Measurements from ENCODE around the gene DIABLO. TPM values are rescaled to one million over a fixed set of nuclear protein-coding genes. Genes with fewer than 3 reads are reported as not detected.

The DIABLO gene
- total RNA-seq, 1 donor from 2014 or later, result 78.5 TPM

DNA sequence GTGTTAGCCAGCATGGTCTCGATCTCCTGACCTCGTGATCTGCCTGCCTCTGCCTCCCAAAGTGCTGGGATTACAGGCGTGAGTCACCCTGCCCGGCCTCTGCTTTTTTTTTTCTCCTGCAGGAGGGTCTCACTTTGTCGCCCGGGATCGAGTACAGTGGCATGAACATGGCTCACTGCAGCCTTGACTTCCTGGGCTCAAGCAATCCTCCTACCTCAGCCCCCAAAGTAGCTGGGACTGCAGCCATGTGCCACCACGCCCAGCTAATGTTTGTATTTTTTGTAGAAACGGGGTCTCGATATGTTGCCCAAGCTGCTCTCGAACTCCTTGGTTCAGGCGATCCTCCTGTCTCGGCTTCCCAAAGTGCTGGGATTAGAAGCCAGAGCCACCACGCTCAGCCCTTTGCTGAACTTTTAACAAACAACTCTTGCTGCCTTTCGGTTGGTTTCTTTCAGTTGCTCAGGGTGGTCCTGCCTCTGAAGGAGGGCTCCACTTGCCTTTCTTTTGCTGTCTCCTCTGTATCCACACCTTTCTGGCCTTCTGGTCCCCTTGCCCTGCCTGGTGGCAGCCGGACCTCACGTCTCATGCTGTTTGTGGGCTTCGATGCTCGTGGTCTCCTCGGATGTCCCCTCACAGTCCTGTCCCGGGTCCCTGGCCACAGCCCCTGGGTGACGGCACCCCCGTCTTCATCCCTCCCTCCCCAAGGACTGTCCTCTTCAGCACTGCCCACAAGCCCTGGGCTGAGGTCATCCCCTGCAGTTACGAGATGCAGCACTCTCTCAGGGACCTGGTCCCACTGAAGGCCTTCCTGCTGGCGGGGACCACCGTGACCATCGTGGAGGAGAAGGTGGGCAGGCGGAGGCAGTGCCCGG, 26.1 kb downstream of the DIABLO start:
- no peak for DNase-seq (ENCODE audit: low read depth, low spot score)
- Mint-ChIP-seq H3K27me3 (ENCODE audit: low read depth) (peaks cover 48% of the 10 kb centered on the region), H3K4me3 (no peak overlapping the region), H3K27ac (ENCODE audit: unreplicated experiment) (no peak overlapping the region), H3K36me3 (ENCODE audit: low read depth) (no peaks in the 10 kb centered on the region), H3K9me3 (peaks cover 7% of the 10 kb centered on the region), H3K4me1 (peaks cover 10% of the 10 kb centered on the region)
- TF ChIP-seq CTCF (conservative IDR thresholded peaks at IDR 0.05), result no peak

DNA sequence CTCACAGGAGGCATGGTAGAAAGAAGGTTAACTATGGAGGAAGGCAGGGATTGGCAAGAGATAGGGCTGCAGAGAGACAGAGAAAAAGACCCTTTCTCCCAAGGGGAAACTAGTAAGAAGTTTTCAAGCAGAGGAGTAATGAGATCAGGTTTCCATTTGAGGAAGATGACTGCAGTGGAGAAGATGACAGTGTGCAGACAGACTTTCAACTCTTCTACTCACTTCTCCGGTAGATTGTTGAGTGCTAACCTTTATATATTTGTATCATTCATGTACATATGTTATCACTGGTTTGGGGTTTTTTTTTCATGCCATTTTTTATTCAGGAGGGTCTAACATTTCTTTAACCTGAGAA, 28.3 kb downstream of the DIABLO start:
- H3K4me3 Mint-ChIP-seq, result no peak overlapping the region
- no peak for DNase-seq (ENCODE audit: low read depth, low spot score)
- TF ChIP-seq CTCF (conservative IDR thresholded peaks at IDR 0.05), result no peak
- no peaks in the 10 kb centered on the region for H3K36me3 Mint-ChIP-seq (ENCODE audit: low read depth)
- H3K4me1 Mint-ChIP-seq, result peaks cover 7% of the 10 kb centered on the region
- H3K9me3 Mint-ChIP-seq, result peaks cover 8% of the 10 kb centered on the region
- H3K27me3 Mint-ChIP-seq (ENCODE audit: low read depth), result peaks cover 36% of the 10 kb centered on the region
- H3K27ac Mint-ChIP-seq (ENCODE audit: unreplicated experiment), result no peak overlapping the region

- H3K27me3 Mint-ChIP-seq (ENCODE audit: low read depth), result peaks cover 20% of the 10 kb centered on the region
- no peaks in the 10 kb centered on the region for H3K36me3 Mint-ChIP-seq (ENCODE audit: low read depth)
- TF ChIP-seq CTCF (conservative IDR thresholded peaks at IDR 0.05), result no peak
- H3K4me3 Mint-ChIP-seq, result no peak overlapping the region
- H3K27ac Mint-ChIP-seq (ENCODE audit: unreplicated experiment), result no peak overlapping the region
- DNase-seq (ENCODE audit: low read depth, low spot score), result no peak
- H3K4me1 Mint-ChIP-seq, result peaks cover 8% of the 10 kb centered on the region
- peaks cover 8% of the 10 kb centered on the region for H3K9me3 Mint-ChIP-seq
These were observed 30.4 kb downstream of the DIABLO start for GRCh38 chr12:122195405-122195804.

DNA sequence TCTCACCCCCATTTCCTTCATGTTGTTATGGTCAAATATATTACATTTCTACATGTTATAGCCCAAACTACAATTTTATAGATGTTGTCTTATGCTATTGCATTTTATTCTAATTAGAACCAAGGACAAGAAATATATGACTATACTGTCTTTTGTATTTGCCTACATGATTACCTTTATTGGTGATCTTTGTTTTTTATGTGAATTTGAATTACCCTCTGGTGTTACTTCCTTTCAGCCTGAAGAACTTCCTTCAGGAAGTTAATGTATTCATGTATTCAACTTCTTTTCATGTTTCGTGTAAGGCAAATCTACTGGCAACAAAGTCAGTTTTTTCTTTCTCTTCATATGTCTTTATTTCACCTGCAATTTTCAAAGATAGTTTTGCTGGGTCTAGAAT, 31.0 kb downstream of the DIABLO start:
- H3K27me3 Mint-ChIP-seq (ENCODE audit: low read depth), result peaks cover 16% of the 10 kb centered on the region
- peaks cover 8% of the 10 kb centered on the region for H3K9me3 Mint-ChIP-seq
- no peak for DNase-seq (ENCODE audit: low read depth, low spot score)
- H3K4me1 Mint-ChIP-seq, result peaks cover 8% of the 10 kb centered on the region
- no peak overlapping the region for H3K27ac Mint-ChIP-seq (ENCODE audit: unreplicated experiment)
- no peaks in the 10 kb centered on the region for H3K36me3 Mint-ChIP-seq (ENCODE audit: low read depth)
- TF ChIP-seq CTCF (conservative IDR thresholded peaks at IDR 0.05), result no peak
- no peak overlapping the region for H3K4me3 Mint-ChIP-seq

GRCh38 chr12:122192441-122192840, 33.4 kb downstream of the DIABLO start:
- H3K36me3 Mint-ChIP-seq (ENCODE audit: low read depth), result no peaks in the 10 kb centered on the region
- TF ChIP-seq CTCF (conservative IDR thresholded peaks at IDR 0.05), result no peak
- no peak for DNase-seq (ENCODE audit: low read depth, low spot score)
- peaks cover 4% of the 10 kb centered on the region for H3K4me1 Mint-ChIP-seq
- peaks cover 6% of the 10 kb centered on the region for H3K27me3 Mint-ChIP-seq (ENCODE audit: low read depth)
- no peak overlapping the region for H3K27ac Mint-ChIP-seq (ENCODE audit: unreplicated experiment)
- peaks cover 8% of the 10 kb centered on the region for H3K9me3 Mint-ChIP-seq
- no peak overlapping the region for H3K4me3 Mint-ChIP-seq
